ENCODE results near the gene CCIN.
"Not testable (repeated sequence)": the region's sequence is repeated elsewhere in the genome, so short reads cannot be mapped to it uniquely, and the experiment has no call there.

The CCIN gene

GRCh38 chr9:36174731-36175130 lies 5.5 kb downstream of the CCIN start:
- no peak for DNase-seq (ENCODE audit: low read depth in 1 of 2, low spot score in 1 of 2)
- H3K27me3 ChIP-seq (ENCODE audit: insufficient read depth, poor library complexity, severe bottlenecking), result no peaks in the 10 kb centered on the region
- TF ChIP-seq POLR2AphosphoS5 (IDR thresholded peaks at IDR 0.05; ENCODE audit: low read depth) (no peak), SPI1 (IDR thresholded peaks at IDR 0.05; ENCODE audit: borderline replicate concordance, low read depth) (no peak), GABPA (IDR thresholded peaks at IDR 0.05; ENCODE audit: low read depth) (no peak), CTCF (IDR thresholded peaks at IDR 0.05; ENCODE audit: insufficient read depth, low read length) (no peak), REST (IDR thresholded peaks at IDR 0.05; ENCODE audit: insufficient replicate concordance, low read depth) (no peak)
- H3K27ac ChIP-seq (replicated peaks), result no peak overlapping the region
- no peak overlapping the region for H3K4me3 ChIP-seq (replicated peaks; ENCODE audit: insufficient read depth, low read length)

GRCh38 chr9:36175209-36175608 lies 6.0 kb downstream of the CCIN start:
- not testable (repeated sequence) for H3K27ac ChIP-seq (replicated peaks); H3K4me3 ChIP-seq (replicated peaks; ENCODE audit: insufficient read depth, low read length); DNase-seq (ENCODE audit: low read depth in 1 of 2, low spot score in 1 of 2); H3K27me3 ChIP-seq (ENCODE audit: insufficient read depth, poor library complexity, severe bottlenecking)

- not testable (repeated sequence) for DNase-seq (ENCODE audit: low read depth in 1 of 2, low spot score in 1 of 2)
Observed at GRCh38 chr9:36176496-36176895, 7.3 kb downstream of the CCIN start.

GRCh38 chr9:36177571-36177970 lies 8.4 kb downstream of the CCIN start:
- Histone ChIP-seq H3K27me3 (ENCODE audit: insufficient read depth, poor library complexity, severe bottlenecking) (no peaks in the 10 kb centered on the region), H3K4me3 (replicated peaks; ENCODE audit: insufficient read depth, low read length) (no peak overlapping the region), H3K27ac (replicated peaks) (no peak overlapping the region)
- TF ChIP-seq REST (IDR thresholded peaks at IDR 0.05; ENCODE audit: insufficient replicate concordance, low read depth) (no peak), SPI1 (IDR thresholded peaks at IDR 0.05; ENCODE audit: borderline replicate concordance, low read depth) (no peak), GABPA (IDR thresholded peaks at IDR 0.05; ENCODE audit: low read depth) (no peak), CTCF (IDR thresholded peaks at IDR 0.05; ENCODE audit: insufficient read depth, low read length) (no peak), POLR2AphosphoS5 (IDR thresholded peaks at IDR 0.05; ENCODE audit: low read depth) (no peak)
- DNase-seq (ENCODE audit: low read depth in 1 of 2, low spot score in 1 of 2), result no peak

More at GRCh38 chr9:36176496-36176895, 7.3 kb downstream of the CCIN start:
- not testable (repeated sequence) for H3K27ac ChIP-seq (replicated peaks); H3K27me3 ChIP-seq (ENCODE audit: insufficient read depth, poor library complexity, severe bottlenecking); H3K4me3 ChIP-seq (replicated peaks; ENCODE audit: insufficient read depth, low read length)

GRCh38 chr9:36180243-36180642 lies 11.1 kb downstream of the CCIN start:
- H3K27me3 ChIP-seq (ENCODE audit: insufficient read depth, poor library complexity, severe bottlenecking); H3K4me3 ChIP-seq (replicated peaks; ENCODE audit: insufficient read depth, low read length); DNase-seq (ENCODE audit: low read depth in 1 of 2, low spot score in 1 of 2); H3K27ac ChIP-seq (replicated peaks): not testable (repeated sequence)

Measured in HL-60 (cell line).